ENCODE data around the gene CANT1. TPM values are rescaled to one million over a fixed set of nuclear protein-coding genes. Genes with fewer than 3 reads are reported as not detected.

CANT1 gene
- total and polyA plus RNA-seq, 2 of the 13 experiments (the other 11 are each of a cell fraction or from before 2014, with no cell fraction given), result 34.1 to 42.1 TPM

DNA sequence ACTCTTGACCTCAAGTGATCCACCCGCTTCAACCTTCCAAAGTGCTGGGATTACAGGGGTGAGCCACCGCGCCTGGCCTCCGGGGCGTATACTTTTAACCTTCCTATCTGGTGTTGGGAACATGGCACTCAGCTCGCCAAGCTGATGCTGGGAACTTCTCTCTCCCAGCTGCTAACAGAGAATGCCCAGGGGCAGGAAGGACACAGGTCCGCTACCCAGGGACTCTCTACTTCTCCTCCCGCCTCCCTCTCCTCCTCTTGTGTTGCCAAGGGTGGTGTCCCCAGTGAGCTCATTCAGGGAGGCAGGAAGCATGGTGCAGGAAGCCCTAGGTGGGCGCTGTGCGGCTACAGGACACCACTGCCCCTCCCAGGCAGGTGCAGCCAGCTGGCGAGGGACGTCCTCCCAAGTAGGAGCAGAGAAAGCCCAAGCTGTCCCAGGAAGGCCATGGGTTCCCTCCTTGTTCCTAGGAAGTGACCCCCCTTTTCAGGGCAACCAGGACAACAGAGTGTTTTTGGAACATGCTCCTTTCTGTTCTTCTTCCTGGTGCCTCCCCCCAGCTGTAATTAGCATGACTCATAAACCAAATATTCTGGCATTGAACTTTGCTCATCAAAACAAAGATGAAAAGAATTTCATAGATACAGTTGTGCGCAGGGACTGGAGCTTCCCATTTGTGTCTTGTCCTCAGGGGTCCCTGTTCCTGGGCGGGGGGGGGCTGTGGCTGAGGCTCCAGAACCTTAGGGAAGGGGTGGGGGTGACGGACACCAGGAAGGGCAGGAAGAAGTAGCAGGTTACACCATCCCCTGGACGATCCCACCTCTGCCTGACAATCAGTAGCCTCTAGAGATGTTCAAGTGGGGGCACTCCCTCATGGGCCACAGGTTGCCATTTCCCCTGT is 17.1 kb upstream of the CANT1 start (continued):
- TF ChIP-seq, protein P1, sequence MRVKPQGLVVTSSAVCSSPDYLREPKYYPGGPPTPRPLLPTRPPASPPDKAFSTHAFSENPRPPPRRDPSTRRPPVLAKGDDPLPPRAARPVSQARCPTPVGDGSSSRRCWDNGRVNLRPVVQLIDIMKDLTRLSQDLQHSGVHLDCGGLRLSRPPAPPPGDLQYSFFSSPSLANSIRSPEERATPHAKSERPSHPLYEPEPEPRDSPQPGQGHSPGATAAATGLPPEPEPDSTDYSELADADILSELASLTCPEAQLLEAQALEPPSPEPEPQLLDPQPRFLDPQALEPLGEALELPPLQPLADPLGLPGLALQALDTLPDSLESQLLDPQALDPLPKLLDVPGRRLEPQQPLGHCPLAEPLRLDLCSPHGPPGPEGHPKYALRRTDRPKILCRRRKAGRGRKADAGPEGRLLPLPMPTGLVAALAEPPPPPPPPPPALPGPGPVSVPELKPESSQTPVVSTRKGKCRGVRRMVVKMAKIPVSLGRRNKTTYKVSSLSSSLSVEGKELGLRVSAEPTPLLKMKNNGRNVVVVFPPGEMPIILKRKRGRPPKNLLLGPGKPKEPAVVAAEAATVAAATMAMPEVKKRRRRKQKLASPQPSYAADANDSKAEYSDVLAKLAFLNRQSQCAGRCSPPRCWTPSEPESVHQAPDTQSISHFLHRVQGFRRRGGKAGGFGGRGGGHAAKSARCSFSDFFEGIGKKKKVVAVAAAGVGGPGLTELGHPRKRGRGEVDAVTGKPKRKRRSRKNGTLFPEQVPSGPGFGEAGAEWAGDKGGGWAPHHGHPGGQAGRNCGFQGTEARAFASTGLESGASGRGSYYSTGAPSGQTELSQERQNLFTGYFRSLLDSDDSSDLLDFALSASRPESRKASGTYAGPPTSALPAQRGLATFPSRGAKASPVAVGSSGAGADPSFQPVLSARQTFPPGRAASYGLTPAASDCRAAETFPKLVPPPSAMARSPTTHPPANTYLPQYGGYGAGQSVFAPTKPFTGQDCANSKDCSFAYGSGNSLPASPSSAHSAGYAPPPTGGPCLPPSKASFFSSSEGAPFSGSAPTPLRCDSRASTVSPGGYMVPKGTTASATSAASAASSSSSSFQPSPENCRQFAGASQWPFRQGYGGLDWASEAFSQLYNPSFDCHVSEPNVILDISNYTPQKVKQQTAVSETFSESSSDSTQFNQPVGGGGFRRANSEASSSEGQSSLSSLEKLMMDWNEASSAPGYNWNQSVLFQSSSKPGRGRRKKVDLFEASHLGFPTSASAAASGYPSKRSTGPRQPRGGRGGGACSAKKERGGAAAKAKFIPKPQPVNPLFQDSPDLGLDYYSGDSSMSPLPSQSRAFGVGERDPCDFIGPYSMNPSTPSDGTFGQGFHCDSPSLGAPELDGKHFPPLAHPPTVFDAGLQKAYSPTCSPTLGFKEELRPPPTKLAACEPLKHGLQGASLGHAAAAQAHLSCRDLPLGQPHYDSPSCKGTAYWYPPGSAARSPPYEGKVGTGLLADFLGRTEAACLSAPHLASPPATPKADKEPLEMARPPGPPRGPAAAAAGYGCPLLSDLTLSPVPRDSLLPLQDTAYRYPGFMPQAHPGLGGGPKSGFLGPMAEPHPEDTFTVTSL (CRISPR knock-in tag; IDR thresholded peaks at IDR 0.05; ENCODE audit: borderline replicate concordance), result peak; percentile 52; the same call in 1 of the 2 replicates
- TF ChIP-seq DNMT1 (CRISPR knock-in tag; IDR thresholded peaks at IDR 0.05) (no peak), NAIF1 (CRISPR knock-in tag; IDR thresholded peaks at IDR 0.05; ENCODE audit: borderline replicate concordance) (no peak), ZNF333 (CRISPR knock-in tag; IDR thresholded peaks at IDR 0.05; ENCODE audit: borderline replicate concordance) (peak; percentile 62; the same call in 1 of the 2 replicates), STAG1 (CRISPR knock-in tag; IDR thresholded peaks at IDR 0.05) (no peak), ZNF841 (CRISPR knock-in tag; IDR thresholded peaks at IDR 0.05; ENCODE audit: borderline replicate concordance) (no peak), HOXA3 (CRISPR knock-in tag; IDR thresholded peaks at IDR 0.05) (peak; percentile 30), ZFP36L1 (CRISPR knock-in tag; IDR thresholded peaks at IDR 0.05) (peak; percentile 77; the same call in 1 of the 2 replicates), ZNF562 (CRISPR knock-in tag; IDR thresholded peaks at IDR 0.05; ENCODE audit: borderline replicate concordance) (no peak), ZNF782 (CRISPR knock-in tag; IDR thresholded peaks at IDR 0.05; ENCODE audit: borderline replicate concordance) (peak; percentile 51; the same call in 1 of the 2 replicates), KLF6 (CRISPR knock-in tag; IDR thresholded peaks at IDR 0.05) (no peak), MED1 (CRISPR knock-in tag; IDR thresholded peaks at IDR 0.05) (peak; percentile 89), RFX5 (IDR thresholded peaks at IDR 0.05; ENCODE audit: low read depth, low read length) (0 out of 2 replicates have a peak, but pooled peaks have one; percentile 17), ZNF570 (CRISPR knock-in tag; IDR thresholded peaks at IDR 0.05; ENCODE audit: borderline replicate concordance) (no peak), ZIK1 (CRISPR knock-in tag; IDR thresholded peaks at IDR 0.05; ENCODE audit: borderline replicate concordance, low read depth) (0 out of 2 replicates have a peak, but pooled peaks have one; percentile 16), HMG20B (CRISPR knock-in tag; conservative IDR thresholded peaks at IDR 0.05) (0 out of 2 replicates have a peak, but pooled peaks have one; percentile 16), HDAC6 (IDR thresholded peaks at IDR 0.05; ENCODE audit: low read depth, low read length) (no peak), PHB2 (IDR thresholded peaks at IDR 0.05; ENCODE audit: partially characterized antibody) (no peak), SOX6 (IDR thresholded peaks at IDR 0.05) (no peak), SOX6 (CRISPR knock-in tag; IDR thresholded peaks at IDR 0.05) (peak; percentile 93)
- TF ChIP-seq, protein P2, sequence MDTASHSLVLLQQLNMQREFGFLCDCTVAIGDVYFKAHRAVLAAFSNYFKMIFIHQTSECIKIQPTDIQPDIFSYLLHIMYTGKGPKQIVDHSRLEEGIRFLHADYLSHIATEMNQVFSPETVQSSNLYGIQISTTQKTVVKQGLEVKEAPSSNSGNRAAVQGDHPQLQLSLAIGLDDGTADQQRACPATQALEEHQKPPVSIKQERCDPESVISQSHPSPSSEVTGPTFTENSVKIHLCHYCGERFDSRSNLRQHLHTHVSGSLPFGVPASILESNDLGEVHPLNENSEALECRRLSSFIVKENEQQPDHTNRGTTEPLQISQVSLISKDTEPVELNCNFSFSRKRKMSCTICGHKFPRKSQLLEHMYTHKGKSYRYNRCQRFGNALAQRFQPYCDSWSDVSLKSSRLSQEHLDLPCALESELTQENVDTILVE (CRISPR knock-in tag; IDR thresholded peaks at IDR 0.05), result no peak
